Right lobe of liver (tissue), 6 donors: Measurements from ENCODE around the gene FAM135A. TPM values are rescaled to one million over a fixed set of nuclear protein-coding genes. Genes with fewer than 3 reads are reported as not detected.

Experiments
- ATAC-seq, 4 donors: fragments of 200-7000 bp; cut with Tn5 transposase; one replicate each; pipeline ENCODE4 v1.9.1; 2020; ENCODE audit warnings: mild to moderate bottlenecking in 4 of 4, moderate library complexity in 4 of 4
- DNase-seq, 3 donors: peaks; one replicate each; pipeline ENCODE4 v3.0.0-alpha.2; 2020
- H3K27ac ChIP-seq, 3 donors: fragments of 200-600 bp; one replicate each; pipeline ENCODE4 v1.8.0; 2022
- H3K27me3 ChIP-seq, 2 donors: fragments of 200-600 bp; one replicate each; pipeline ENCODE4 v1.8.0; 2022
- H3K36me3 ChIP-seq, 4 donors: fragments of 200-600 bp; sonication (generic) in 1 of 4; one replicate each; pipeline versions ENCODE4 v1.5.1 to v1.8.0; 2017 to 2022; ENCODE audit warnings: control low read depth in 1 of 4
- H3K4me1 ChIP-seq, 4 donors: fragments of 200-600 bp; sonication (generic) in 1 of 4; one replicate each; pipeline versions ENCODE4 v1.5.1 to v1.8.0; 2017 to 2022; ENCODE audit warnings: control low read depth in 1 of 4
- H3K4me3 ChIP-seq, 3 donors: fragments of 200-600 bp; one replicate each; pipeline ENCODE4 v1.8.0; 2022
- H3K9me3 ChIP-seq, 4 donors: fragments of 200-600 bp; sonication (generic) in 1 of 4; one replicate each; pipeline versions ENCODE4 v1.5.1 to v1.8.0; 2017 to 2022; ENCODE audit warnings: control low read depth in 1 of 4
- POLR2A ChIP-seq: fragments of 450-650 bp; IDR thresholded peaks from one replicate; pipeline ENCODE4 v1.6.1; 2017; ENCODE audit warnings: antibody characterized with exemption, mild to moderate bottlenecking
- WGBS: methylation state at CpG from one replicate; pipeline ENCODE4 v1.1.6; 2018; ENCODE audit warnings: low coverage, low lambda C conversion rate; ENCODE audit not compliant: insufficient coverage; ENCODE audit errors: missing lambda C conversion rate; 5-methylcytosine and 5-hydroxymethylcytosine counted together
- intact Hi-C, 2 donors: fragments of 100-400 bp; cut with DNase I; formaldehyde crosslinking; loops; one replicate each; pipeline versions ENCODE4 v1.11.2 to v1.14.1; 2022
- total RNA-seq, 6 experiments: library from RNA; depleted of rRNA in 2 of 6; stranded (reverse); fragments of >200 nt in 2 of 6; fragmentation: NEBNext Ultra II Directional in 3 of 6; extraction: Animal tissue kit (Norgen Biotek cat#: 25700) in 3 of 6; gene quantifications; one replicate each; pipeline versions ENCODE4 v1.1.0 to v1.2.4, GENCODE V29; 2016 to 2023
- TF ChIP-seq, protein P1 (sequence below), 4 donors: fragments of 200-600 bp in 3 of 4; fragments of 450-650 bp in 1 of 4; IDR thresholded peaks; one replicate each; pipeline versions ENCODE4 v1.5.1 to v1.8.0; 2016 to 2022; ENCODE audit warnings: antibody characterized with exemption in 4 of 4, mild to moderate bottlenecking in 2 of 4
- donor health status: DM: no; HTN: yes; CAD: no.
- donor health status: DM: no; HTN: no; CAD: no.
- donor health status: DM: no; HTN: no; CAD: no.
- donor health status: DM: no; HTN: yes; CAD: no.
- donor health status: DM: no; HTN: yes; CAD: no.

The FAM135A gene
- total RNA-seq, 6 experiments from 2014 or later = 3.9 to 17.0 (median 8.0) TPM

DNA sequence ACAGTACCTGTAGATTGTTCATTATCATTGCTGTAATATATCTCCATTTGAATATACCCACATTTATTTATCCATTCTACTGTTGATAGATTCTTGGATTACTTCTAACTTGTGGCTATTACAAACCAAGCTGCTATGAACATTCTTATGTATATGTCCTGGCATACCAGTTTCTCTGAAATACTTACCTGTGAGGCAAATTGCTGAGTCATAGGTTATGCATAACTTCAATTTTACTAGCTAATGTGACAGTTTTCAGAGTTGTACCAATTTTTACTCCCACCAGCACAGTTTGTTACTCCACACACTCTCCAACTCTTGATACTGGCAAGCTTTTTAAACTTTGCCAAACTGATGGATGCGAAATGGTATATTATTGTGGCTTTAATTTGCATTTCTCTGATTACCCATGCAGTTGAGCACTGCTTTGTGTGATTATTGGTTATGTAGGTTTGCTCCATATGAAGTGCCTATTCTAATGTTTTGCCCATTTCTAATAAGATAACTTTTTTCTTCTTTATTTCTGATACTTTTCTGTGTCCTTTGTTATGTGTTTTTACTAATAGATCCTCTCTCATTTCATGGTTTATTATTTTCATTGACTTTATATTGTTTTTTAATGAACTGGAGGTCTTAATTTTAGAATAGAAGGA is 90.6 kb downstream of the FAM135A start:
- DNase-seq (no peak), ATAC-seq (no peak)
- intact Hi-C loops = no loop called here
- Histone ChIP-seq H3K36me3 (peaks cover 0 to 7% (median 0%) of the 10 kb centered on the region in 4 donors), H3K4me1 (no peaks in the 10 kb centered on the region), H3K27me3 (no peaks in the 10 kb centered on the region), H3K27ac (no peak overlapping the region), H3K4me3 (no peak overlapping the region), H3K9me3 (peaks cover 0 to 6% (median 2%) of the 10 kb centered on the region in 4 donors)
- TF ChIP-seq POLR2A = no peak
- TF ChIP-seq, protein P1, sequence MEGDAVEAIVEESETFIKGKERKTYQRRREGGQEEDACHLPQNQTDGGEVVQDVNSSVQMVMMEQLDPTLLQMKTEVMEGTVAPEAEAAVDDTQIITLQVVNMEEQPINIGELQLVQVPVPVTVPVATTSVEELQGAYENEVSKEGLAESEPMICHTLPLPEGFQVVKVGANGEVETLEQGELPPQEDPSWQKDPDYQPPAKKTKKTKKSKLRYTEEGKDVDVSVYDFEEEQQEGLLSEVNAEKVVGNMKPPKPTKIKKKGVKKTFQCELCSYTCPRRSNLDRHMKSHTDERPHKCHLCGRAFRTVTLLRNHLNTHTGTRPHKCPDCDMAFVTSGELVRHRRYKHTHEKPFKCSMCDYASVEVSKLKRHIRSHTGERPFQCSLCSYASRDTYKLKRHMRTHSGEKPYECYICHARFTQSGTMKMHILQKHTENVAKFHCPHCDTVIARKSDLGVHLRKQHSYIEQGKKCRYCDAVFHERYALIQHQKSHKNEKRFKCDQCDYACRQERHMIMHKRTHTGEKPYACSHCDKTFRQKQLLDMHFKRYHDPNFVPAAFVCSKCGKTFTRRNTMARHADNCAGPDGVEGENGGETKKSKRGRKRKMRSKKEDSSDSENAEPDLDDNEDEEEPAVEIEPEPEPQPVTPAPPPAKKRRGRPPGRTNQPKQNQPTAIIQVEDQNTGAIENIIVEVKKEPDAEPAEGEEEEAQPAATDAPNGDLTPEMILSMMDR (IDR thresholded peaks at IDR 0.05) = no peak
- 71% methylated on average over 1 of the region's 1 CpG for WGBS

DNA sequence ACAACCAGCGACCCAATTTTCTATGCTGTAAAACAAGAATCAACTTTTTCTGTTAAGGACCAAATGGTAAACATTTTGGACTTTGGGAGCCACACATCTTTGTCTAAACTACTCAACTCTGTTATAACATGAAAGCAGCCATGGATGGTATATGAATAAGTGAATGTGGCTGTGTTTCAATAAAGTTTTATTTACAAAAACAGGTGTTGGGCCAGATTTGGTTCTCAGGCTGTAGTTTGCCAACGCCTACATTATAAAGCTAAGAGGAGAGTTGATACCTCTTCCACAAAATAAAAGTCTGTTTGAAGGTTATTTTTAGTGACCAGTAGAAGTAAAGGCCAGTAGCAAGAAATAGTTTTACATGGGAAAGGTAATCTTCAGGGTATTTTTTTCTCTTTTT is 93.0 kb downstream of the FAM135A start:
- H3K27ac ChIP-seq = no peak overlapping the region
- peaks cover 0 to 6% (median 2%) of the 10 kb centered on the region in 4 donors for H3K9me3 ChIP-seq
- no peaks in the 10 kb centered on the region for H3K27me3 ChIP-seq
- 66% methylated on average over 2 of the region's 2 CpGs for WGBS
- ATAC-seq = no peak
- DNase-seq = no peak
- intact Hi-C loops = no loop called here
- H3K36me3 ChIP-seq = peaks cover 0 to 7% (median 0%) of the 10 kb centered on the region in 4 donors
- TF ChIP-seq, protein P1 (IDR thresholded peaks at IDR 0.05) = no peak
- TF ChIP-seq POLR2A = no peak
- no peaks in the 10 kb centered on the region for H3K4me1 ChIP-seq
- H3K4me3 ChIP-seq = no peak overlapping the region

DNA sequence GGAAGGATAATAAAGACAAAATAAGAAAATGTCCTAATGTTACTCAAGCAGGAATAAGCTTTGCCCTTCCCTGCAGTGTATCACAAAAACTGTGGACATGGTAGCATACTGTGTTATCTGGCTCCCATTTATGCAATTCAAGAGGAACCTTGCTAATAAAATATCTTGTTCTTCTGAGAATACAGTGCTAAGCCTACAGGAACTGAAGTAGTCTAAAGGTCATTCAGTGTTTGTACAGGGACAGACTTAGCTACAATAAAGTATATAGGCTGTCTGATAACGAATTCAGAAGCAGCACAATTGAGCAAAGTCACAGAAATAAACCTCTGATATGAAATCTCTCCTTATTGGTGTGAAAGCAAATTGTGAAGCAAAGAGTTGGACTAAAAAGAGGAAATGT is 93.9 kb downstream of the FAM135A start:
- DNase-seq = no peak
- no peak overlapping the region for H3K27ac ChIP-seq
- peaks cover 0 to 6% (median 2%) of the 10 kb centered on the region in 4 donors for H3K9me3 ChIP-seq
- H3K27me3 ChIP-seq = no peaks in the 10 kb centered on the region
- ATAC-seq = no peak
- WGBS = 91% methylated on average over 1 of the region's 1 CpG
- H3K4me3 ChIP-seq = no peak overlapping the region
- peaks cover 0 to 7% (median 0%) of the 10 kb centered on the region in 4 donors for H3K36me3 ChIP-seq
- intact Hi-C loops = no loop called here
- H3K4me1 ChIP-seq = no peaks in the 10 kb centered on the region
- no peak for TF ChIP-seq POLR2A
- TF ChIP-seq, protein P1 (IDR thresholded peaks at IDR 0.05) = no peak

DNA sequence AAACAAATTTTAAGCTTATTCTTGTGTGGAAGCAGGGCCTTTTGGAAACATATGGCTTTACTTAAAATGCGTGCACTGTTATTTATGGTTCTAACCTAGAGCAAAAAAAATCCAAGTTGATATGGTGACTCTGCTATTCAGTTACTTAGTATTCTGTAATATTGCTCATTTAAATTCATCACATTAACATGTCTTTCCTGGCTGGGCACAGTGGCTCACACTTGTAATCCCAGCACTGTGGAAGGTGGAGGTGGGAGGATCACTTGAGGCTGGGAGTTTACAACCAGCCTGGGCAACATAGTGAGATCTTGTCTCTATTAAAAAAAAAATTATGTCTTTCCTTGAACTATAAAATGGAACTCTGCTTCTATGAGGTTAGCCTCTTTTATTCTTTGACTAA is 95.6 kb downstream of the FAM135A start:
- H3K4me1 ChIP-seq = no peaks in the 10 kb centered on the region
- no peak for ATAC-seq
- TF ChIP-seq, protein P1 (IDR thresholded peaks at IDR 0.05) = no peak
- no peak for TF ChIP-seq POLR2A
- peaks cover 0 to 4% (median under 1%) of the 10 kb centered on the region in 4 donors for H3K9me3 ChIP-seq
- no peaks in the 10 kb centered on the region for H3K36me3 ChIP-seq
- no peak for DNase-seq
- WGBS = 94% methylated on average over 1 of the region's 1 CpG
- H3K4me3 ChIP-seq = no peak overlapping the region
- H3K27me3 ChIP-seq = no peaks in the 10 kb centered on the region
- H3K27ac ChIP-seq = no peak overlapping the region
- intact Hi-C loops = no loop called here

DNA sequence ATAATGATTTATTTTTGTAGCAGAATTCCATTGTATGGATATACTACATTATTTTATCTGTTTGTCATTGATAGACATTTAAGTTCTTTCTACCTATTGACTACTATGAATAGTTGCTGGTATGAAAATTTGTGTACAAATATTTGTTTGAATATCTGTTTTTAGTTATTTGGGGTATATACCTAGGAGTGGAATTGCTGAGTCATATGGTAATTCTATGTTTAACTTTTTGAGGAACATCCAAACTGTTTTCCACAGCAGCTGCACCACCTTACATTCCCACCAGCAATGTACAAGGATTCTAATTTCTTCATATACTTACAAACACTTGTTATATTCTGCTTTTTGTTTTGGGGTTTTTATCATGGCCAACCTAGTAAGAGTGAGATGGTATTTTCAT is 97.3 kb downstream of the FAM135A start:
- TF ChIP-seq, protein P1 (IDR thresholded peaks at IDR 0.05) = no peak
- TF ChIP-seq POLR2A = no peak
- intact Hi-C loops = no loop called here
- H3K9me3 ChIP-seq = no peaks in the 10 kb centered on the region
- H3K27ac ChIP-seq = no peak overlapping the region
- H3K4me1 ChIP-seq = no peaks in the 10 kb centered on the region
- H3K36me3 ChIP-seq = no peaks in the 10 kb centered on the region
- DNase-seq (no peak), ATAC-seq (no peak)
- no peaks in the 10 kb centered on the region for H3K27me3 ChIP-seq
- H3K4me3 ChIP-seq = no peak overlapping the region
